Panc1 (cell line): Measurements from ENCODE around the gene GUCY2C. TPM values are rescaled to one million over a fixed set of nuclear protein-coding genes. Genes with fewer than 3 reads are reported as not detected.

ENCODE experiments used
- ATAC-seq: fragments of 200-7000 bp; cut with Tn5 transposase; 2 replicates; pipeline ENCODE4 v1.9.1; 2020; ENCODE audit warnings: mild to moderate bottlenecking, moderate library complexity
- BruUV-seq: library from RNA; stranded (reverse); fragments of 400-500 nt; replicated peaks from 2 replicates; lab custom pipeline; 2021; lab: Mats Ljungman, UMichigan
- CTCF ChIA-PET: fragments of 300-600 bp; sonication (Branson Sonifier 250); formaldehyde crosslinking; loops from one replicate; lab custom pipeline; 2022; ENCODE audit warnings: antibody characterized with exemption; lab: Charles Lee
- POLR2A ChIA-PET: fragments of 300-600 bp; sonication (Branson Sonifier 250); formaldehyde crosslinking; loops from one replicate; lab custom pipeline; 2022; ENCODE audit warnings: antibody characterized with exemption; lab: Charles Lee
- DNase-seq: peaks from one replicate; pipeline ENCODE4 v3.0.0-alpha.2; 2010; ENCODE audit warnings: low read depth, low spot score
- H3K27ac ChIP-seq: 2 replicates; pipeline ENCODE4 v1.5.1; 2011; ENCODE audit warnings: mild to moderate bottlenecking, low read length, inconsistent platforms
- H3K27me3 ChIP-seq: fragments of 200-500 bp; sonication (Bioruptor generic); 2 replicates; pipeline ENCODE4 v1.6.0; 2014; ENCODE audit warnings: low read length, inconsistent platforms; ENCODE audit not compliant: control insufficient read depth, insufficient read depth
- H3K36me3 ChIP-seq: fragments of 200-500 bp; sonication (Bioruptor generic); 2 replicates; pipeline ENCODE4 v1.5.1; 2014; ENCODE audit warnings: inconsistent platforms, mild to moderate bottlenecking, low read length, moderate library complexity; ENCODE audit not compliant: control insufficient read depth, insufficient read depth
- H3K4me1 ChIP-seq: 2 replicates; pipeline ENCODE4 v1.5.1; 2011; ENCODE audit warnings: inconsistent platforms, mild to moderate bottlenecking, low read length, moderate library complexity; ENCODE audit not compliant: control insufficient read depth, insufficient read depth
- H3K4me3 ChIP-seq, 2 experiments: 2 replicates each; pipeline ENCODE4 v1.5.1; 2011 to 2012; ENCODE audit warnings: low read depth in 2 of 2, low read length in 2 of 2, mild to moderate bottlenecking in 2 of 2, inconsistent platforms in 1 of 2, moderate library complexity in 1 of 2
- H3K9me3 ChIP-seq: fragments of 200-500 bp; sonication (Bioruptor generic); 2 replicates; pipeline ENCODE4 v1.5.1; 2014; ENCODE audit warnings: low read depth, mild to moderate bottlenecking, inconsistent platforms, low read length, moderate library complexity; ENCODE audit not compliant: control insufficient read depth, insufficient read depth
- POLR2AphosphoS5 ChIP-seq: IDR thresholded peaks from 2 replicates; pipeline ENCODE4 v1.6.1; 2012; ENCODE audit warnings: mild to moderate bottlenecking, low read depth, low read length, moderate library complexity
- SIN3A ChIP-seq: IDR thresholded peaks from 2 replicates; pipeline ENCODE4 v1.6.1; 2012; ENCODE audit warnings: low read depth, mild to moderate bottlenecking, low read length, moderate library complexity, borderline replicate concordance; ENCODE audit not compliant: insufficient read depth
- TCF7L2 ChIP-seq: IDR thresholded peaks from 2 replicates; pipeline ENCODE4 v1.6.1; 2011; ENCODE audit warnings: mild to moderate bottlenecking, low read depth, low read length, inconsistent platforms
- in situ Hi-C: cut with HindIII; loops from 2 replicates; pipeline ENCODE4 v1.10.0; 2016; ENCODE audit warnings: low sequenced_read_pairs, low pct_unique_long_range_greater_than_20kb
- intact Hi-C: fragments of 100-400 bp; cut with micrococcal nuclease; formaldehyde crosslinking; loops from one replicate; pipeline ENCODE4 v1.10.0; 2022; ENCODE audit not compliant: unreplicated experiment
- total RNA-seq: library from RNA; stranded (reverse); gene quantifications from one replicate; pipeline ENCODE4 v1.2.1, GENCODE V29; 2021; ENCODE audit not compliant: unreplicated experiment
- TF ChIP-seq, protein P1 (sequence below): fragments of 450-650 bp; IDR thresholded peaks from 2 replicates; pipeline ENCODE4 v1.5.1; 2017; ENCODE audit warnings: mild to moderate bottlenecking
- TF ChIP-seq, protein P2 (sequence below), 2 experiments: IDR thresholded peaks; 2 replicates each; pipeline ENCODE4 v1.6.1; 2011 to 2012; ENCODE audit warnings: low read depth in 2 of 2, control low read depth in 1 of 2, low read length in 1 of 2, mild to moderate bottlenecking in 1 of 2, moderate library complexity in 1 of 2; ENCODE audit not compliant: insufficient read depth in 1 of 2

GUCY2C gene
- total RNA-seq, 1 experiment from 2014 or later = 0.13 TPM

DNA sequence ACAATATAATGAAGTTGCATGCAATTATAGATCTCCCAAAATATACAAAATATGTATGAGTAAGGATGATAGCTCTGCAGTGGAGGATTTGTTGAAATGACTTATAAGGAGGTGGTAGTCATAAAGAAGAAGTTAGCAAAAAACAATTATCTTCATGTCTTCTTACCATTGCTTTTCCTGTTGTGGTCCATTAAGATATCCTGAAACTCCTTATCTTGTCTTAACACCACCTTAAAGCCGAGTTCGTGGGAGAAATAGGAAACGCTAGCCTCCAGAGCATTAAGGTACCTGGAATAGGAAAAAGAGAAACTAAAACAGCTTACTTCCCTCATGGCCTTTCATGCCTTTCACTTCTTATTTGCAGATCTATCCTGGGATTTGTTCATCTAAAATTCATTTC lies 15.2 kb downstream of the GUCY2C start:
- CTCF ChIA-PET = no interaction called here
- intact Hi-C loops = no loop called here
- Histone ChIP-seq H3K4me1 (no peaks in the 10 kb centered on the region), H3K27me3 (peaks cover 5% of the 10 kb centered on the region), H3K4me3 (no peak overlapping the region), H3K27ac (no peak overlapping the region), H3K9me3 (no peaks in the 10 kb centered on the region), H3K36me3 (no peaks in the 10 kb centered on the region)
- POLR2A ChIA-PET = no interaction called here
- no peak for ATAC-seq
- DNase-seq = no peak
- in situ Hi-C loops = no loop called here
- BruUV-seq = no TSS peak
- TF ChIP-seq, protein P1, sequence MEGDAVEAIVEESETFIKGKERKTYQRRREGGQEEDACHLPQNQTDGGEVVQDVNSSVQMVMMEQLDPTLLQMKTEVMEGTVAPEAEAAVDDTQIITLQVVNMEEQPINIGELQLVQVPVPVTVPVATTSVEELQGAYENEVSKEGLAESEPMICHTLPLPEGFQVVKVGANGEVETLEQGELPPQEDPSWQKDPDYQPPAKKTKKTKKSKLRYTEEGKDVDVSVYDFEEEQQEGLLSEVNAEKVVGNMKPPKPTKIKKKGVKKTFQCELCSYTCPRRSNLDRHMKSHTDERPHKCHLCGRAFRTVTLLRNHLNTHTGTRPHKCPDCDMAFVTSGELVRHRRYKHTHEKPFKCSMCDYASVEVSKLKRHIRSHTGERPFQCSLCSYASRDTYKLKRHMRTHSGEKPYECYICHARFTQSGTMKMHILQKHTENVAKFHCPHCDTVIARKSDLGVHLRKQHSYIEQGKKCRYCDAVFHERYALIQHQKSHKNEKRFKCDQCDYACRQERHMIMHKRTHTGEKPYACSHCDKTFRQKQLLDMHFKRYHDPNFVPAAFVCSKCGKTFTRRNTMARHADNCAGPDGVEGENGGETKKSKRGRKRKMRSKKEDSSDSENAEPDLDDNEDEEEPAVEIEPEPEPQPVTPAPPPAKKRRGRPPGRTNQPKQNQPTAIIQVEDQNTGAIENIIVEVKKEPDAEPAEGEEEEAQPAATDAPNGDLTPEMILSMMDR = no peak
- TF ChIP-seq POLR2AphosphoS5 (no peak), SIN3A (no peak), TCF7L2 (no peak)
- TF ChIP-seq, protein P2, sequence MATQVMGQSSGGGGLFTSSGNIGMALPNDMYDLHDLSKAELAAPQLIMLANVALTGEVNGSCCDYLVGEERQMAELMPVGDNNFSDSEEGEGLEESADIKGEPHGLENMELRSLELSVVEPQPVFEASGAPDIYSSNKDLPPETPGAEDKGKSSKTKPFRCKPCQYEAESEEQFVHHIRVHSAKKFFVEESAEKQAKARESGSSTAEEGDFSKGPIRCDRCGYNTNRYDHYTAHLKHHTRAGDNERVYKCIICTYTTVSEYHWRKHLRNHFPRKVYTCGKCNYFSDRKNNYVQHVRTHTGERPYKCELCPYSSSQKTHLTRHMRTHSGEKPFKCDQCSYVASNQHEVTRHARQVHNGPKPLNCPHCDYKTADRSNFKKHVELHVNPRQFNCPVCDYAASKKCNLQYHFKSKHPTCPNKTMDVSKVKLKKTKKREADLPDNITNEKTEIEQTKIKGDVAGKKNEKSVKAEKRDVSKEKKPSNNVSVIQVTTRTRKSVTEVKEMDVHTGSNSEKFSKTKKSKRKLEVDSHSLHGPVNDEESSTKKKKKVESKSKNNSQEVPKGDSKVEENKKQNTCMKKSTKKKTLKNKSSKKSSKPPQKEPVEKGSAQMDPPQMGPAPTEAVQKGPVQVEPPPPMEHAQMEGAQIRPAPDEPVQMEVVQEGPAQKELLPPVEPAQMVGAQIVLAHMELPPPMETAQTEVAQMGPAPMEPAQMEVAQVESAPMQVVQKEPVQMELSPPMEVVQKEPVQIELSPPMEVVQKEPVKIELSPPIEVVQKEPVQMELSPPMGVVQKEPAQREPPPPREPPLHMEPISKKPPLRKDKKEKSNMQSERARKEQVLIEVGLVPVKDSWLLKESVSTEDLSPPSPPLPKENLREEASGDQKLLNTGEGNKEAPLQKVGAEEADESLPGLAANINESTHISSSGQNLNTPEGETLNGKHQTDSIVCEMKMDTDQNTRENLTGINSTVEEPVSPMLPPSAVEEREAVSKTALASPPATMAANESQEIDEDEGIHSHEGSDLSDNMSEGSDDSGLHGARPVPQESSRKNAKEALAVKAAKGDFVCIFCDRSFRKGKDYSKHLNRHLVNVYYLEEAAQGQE (IDR thresholded peaks at IDR 0.05; ENCODE audit: insufficient read depth in 1 of 2, low read depth in 2 of 2, low read length in 1 of 2) = no peak

DNA sequence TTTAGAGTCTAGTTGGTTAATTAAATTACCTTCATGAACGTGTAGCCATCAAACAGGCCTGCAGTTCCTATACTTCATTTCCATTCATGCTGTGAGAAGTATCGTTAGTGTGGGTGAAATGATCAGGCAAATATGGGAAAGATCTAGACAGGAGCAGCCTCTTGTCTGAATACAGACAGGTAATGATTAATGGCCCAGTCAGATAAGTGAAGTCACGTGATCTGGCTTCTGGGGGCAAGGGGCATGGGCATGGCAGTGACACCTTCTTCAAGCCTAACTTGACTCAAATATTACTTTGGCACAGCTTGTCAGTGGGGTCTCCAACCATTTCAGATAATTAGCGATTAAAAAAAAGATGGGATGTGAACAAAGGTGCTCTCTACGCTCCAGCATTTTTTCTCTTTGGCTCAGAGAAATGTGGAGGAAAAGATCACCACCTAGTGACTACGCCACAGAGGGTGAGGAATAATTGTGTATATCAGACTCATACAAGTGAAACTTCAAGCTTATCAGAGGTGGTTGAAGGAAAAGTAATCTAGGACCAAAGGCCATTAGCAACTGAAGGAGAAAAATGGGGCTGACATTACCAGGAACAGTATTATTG lies 17.8 kb downstream of the GUCY2C start:
- intact Hi-C loops (no loop called here), in situ Hi-C loops (no loop called here)
- ChIA-PET CTCF (no interaction called here), POLR2A (no interaction called here)
- ATAC-seq (no peak), DNase-seq (no peak)
- H3K36me3 ChIP-seq = no peaks in the 10 kb centered on the region
- TF ChIP-seq, protein P1 = no peak
- TF ChIP-seq, protein P2 (IDR thresholded peaks at IDR 0.05; ENCODE audit: insufficient read depth in 1 of 2, low read depth in 2 of 2, low read length in 1 of 2) = no peak
- no peak for TF ChIP-seq SIN3A
- TF ChIP-seq POLR2AphosphoS5 = no peak
- TF ChIP-seq TCF7L2 = no peak
- H3K9me3 ChIP-seq = no peaks in the 10 kb centered on the region
- no peaks in the 10 kb centered on the region for H3K4me1 ChIP-seq
- no peak overlapping the region for H3K27ac ChIP-seq
- H3K27me3 ChIP-seq = peaks cover 5% of the 10 kb centered on the region
- BruUV-seq = no TSS peak
- H3K4me3 ChIP-seq = no peak overlapping the region
